SK-N-SH treated with all-trans-retinoic acid at 6 μM for 48 hours (cell line): Measurements from ENCODE around the gene FAM184B.

Experiments used
- ATAC-seq: fragments of 200-7000 bp; cut with Tn5 transposase; 3 replicates; pipeline ENCODE4 v1.9.1; 2020; ENCODE audit warnings: mild to moderate bottlenecking, moderate library complexity
- ARNTL ChIP-seq: fragments of 450-650 bp; formaldehyde crosslinking; IDR thresholded peaks from 2 replicates; pipeline ENCODE4 v1.5.0; 2020; ENCODE audit warnings: low read depth, mild to moderate bottlenecking, moderate library complexity, borderline replicate concordance
- BACH2 ChIP-seq: fragments of 250-450 bp; sonication (Bioruptor Pico); IDR thresholded peaks from 2 replicates; pipeline ENCODE4 v1.9.0; 2021; ENCODE audit warnings: mild to moderate bottlenecking, borderline replicate concordance
- CSDC2 ChIP-seq: fragments of 250-450 bp; sonication (Bioruptor Pico); IDR thresholded peaks from 2 replicates; pipeline ENCODE4 v1.5.0; 2020; ENCODE audit warnings: mild to moderate bottlenecking, moderate library complexity
- ESRRG ChIP-seq: fragments of 250-450 bp; sonication (Bioruptor Pico); IDR thresholded peaks from 2 replicates; pipeline ENCODE4 v1.6.1; 2021; ENCODE audit warnings: mild to moderate bottlenecking
- GLIS3 ChIP-seq: fragments of 250-450 bp; sonication (Bioruptor Pico); IDR thresholded peaks from 2 replicates; pipeline ENCODE4 v1.5.0; 2020; ENCODE audit warnings: mild to moderate bottlenecking, moderate library complexity
- ISL1 ChIP-seq: fragments of 250-450 bp; sonication (Bioruptor Pico); IDR thresholded peaks from 2 replicates; pipeline ENCODE4 v2.1.2; 2022; ENCODE audit warnings: mild to moderate bottlenecking, moderate library complexity
- OSR1 ChIP-seq: fragments of 250-450 bp; sonication (Bioruptor Pico); IDR thresholded peaks from 2 replicates; pipeline ENCODE4 v1.8.0; 2022; ENCODE audit warnings: moderate library complexity, mild to moderate bottlenecking, inconsistent platforms
- PPARA ChIP-seq: fragments of 250-450 bp; sonication (Bioruptor Pico); IDR thresholded peaks from 2 replicates; pipeline ENCODE4 v1.5.0; 2020; ENCODE audit warnings: mild to moderate bottlenecking, borderline replicate concordance
- RARB ChIP-seq: fragments of 250-450 bp; sonication (Bioruptor Pico); IDR thresholded peaks from 2 replicates; pipeline ENCODE4 v1.8.0; 2021; ENCODE audit warnings: mild to moderate bottlenecking, moderate library complexity
- TCF4 ChIP-seq: fragments of 250-450 bp; sonication (Bioruptor Pico); IDR thresholded peaks from 2 replicates; pipeline ENCODE4 v1.8.0; 2021; ENCODE audit warnings: mild to moderate bottlenecking, moderate library complexity, borderline replicate concordance
- TOX ChIP-seq: fragments of 250-450 bp; sonication (Bioruptor Pico); IDR thresholded peaks from 2 replicates; pipeline ENCODE4 v1.8.0; 2021; ENCODE audit warnings: mild to moderate bottlenecking, moderate library complexity, borderline replicate concordance
- ZC3H10 ChIP-seq: fragments of 250-450 bp; sonication (Bioruptor Pico); IDR thresholded peaks from 2 replicates; pipeline ENCODE4 v1.5.1; 2021; ENCODE audit warnings: mild to moderate bottlenecking, moderate library complexity
- ZFP3 ChIP-seq: fragments of 250-450 bp; sonication (Bioruptor Pico); IDR thresholded peaks from 2 replicates; pipeline ENCODE4 v1.5.0; 2020; ENCODE audit warnings: mild to moderate bottlenecking, moderate library complexity
- ZFP30 ChIP-seq: fragments of 450-650 bp; formaldehyde crosslinking; IDR thresholded peaks from 2 replicates; pipeline ENCODE4 v1.5.0; 2022; ENCODE audit warnings: mild to moderate bottlenecking, moderate library complexity
- ZNF565 ChIP-seq: fragments of 450-650 bp; formaldehyde crosslinking; conservative IDR thresholded peaks from 2 replicates; pipeline ENCODE4 v1.5.0; 2020; ENCODE audit warnings: low read depth, mild to moderate bottlenecking, moderate library complexity
- ZNF70 ChIP-seq: fragments of 450-650 bp; formaldehyde crosslinking; IDR thresholded peaks from 2 replicates; pipeline ENCODE4 v1.5.0; 2020; ENCODE audit warnings: mild to moderate bottlenecking, moderate library complexity
- ZNF8 ChIP-seq: fragments of 450-650 bp; formaldehyde crosslinking; IDR thresholded peaks from 2 replicates; pipeline ENCODE4 v1.5.0; 2020; ENCODE audit warnings: mild to moderate bottlenecking, moderate library complexity
- TF ChIP-seq, protein P1 (sequence below): fragments of 250-450 bp; sonication (Bioruptor Pico); IDR thresholded peaks from 2 replicates; pipeline ENCODE4 v1.8.0; 2020; ENCODE audit warnings: mild to moderate bottlenecking, moderate library complexity, borderline replicate concordance
- TF ChIP-seq, protein P2 (sequence below): fragments of 250-450 bp; sonication (Bioruptor Pico); IDR thresholded peaks from 2 replicates; pipeline ENCODE4 v1.5.1; 2020; ENCODE audit warnings: low read depth, mild to moderate bottlenecking, moderate library complexity
- TF ChIP-seq, protein P3 (sequence below): fragments of 250-450 bp; sonication (Bioruptor Pico); IDR thresholded peaks from 2 replicates; pipeline ENCODE4 v1.5.0; 2020; ENCODE audit warnings: mild to moderate bottlenecking, moderate library complexity
- TF ChIP-seq, protein P4 (sequence below): fragments of 250-450 bp; sonication (Bioruptor Pico); IDR thresholded peaks from 2 replicates; pipeline ENCODE4 v1.5.1; 2021; ENCODE audit warnings: mild to moderate bottlenecking, moderate library complexity

The FAM184B gene

DNA sequence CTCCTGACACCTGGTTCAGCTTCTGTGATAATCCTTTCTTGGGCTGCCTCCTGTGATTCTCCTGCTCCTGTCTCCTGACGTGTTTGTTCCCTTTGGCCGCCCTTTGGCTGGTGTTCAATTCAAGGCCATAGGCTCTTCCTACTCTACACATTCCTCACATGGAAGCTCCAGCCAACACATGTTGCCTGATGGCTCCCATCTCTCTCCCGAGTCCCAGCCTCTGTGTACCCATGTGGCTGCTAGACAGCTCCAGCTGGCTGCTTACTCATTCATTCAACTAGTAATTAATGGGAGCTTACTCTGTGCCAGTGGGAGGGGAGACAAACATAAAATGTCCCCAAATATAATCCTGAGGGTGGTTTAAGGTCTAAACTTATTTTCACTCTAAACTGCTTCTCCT is 176.2 kb downstream of the FAM184B start (continued):
- TF ChIP-seq ZNF565 (CRISPR knock-in tag): no peak
- no peak for TF ChIP-seq ZFP30 (CRISPR knock-in tag)
- no peak for TF ChIP-seq ZFP3
- no peak for TF ChIP-seq OSR1 (CRISPR knock-in tag)
- TF ChIP-seq TCF4 (CRISPR knock-in tag): no peak
- no peak for TF ChIP-seq ARNTL (CRISPR knock-in tag)
- no peak for TF ChIP-seq TOX (CRISPR knock-in tag)
- TF ChIP-seq ESRRG (CRISPR knock-in tag): no peak
- TF ChIP-seq ISL1: no peak

DNA sequence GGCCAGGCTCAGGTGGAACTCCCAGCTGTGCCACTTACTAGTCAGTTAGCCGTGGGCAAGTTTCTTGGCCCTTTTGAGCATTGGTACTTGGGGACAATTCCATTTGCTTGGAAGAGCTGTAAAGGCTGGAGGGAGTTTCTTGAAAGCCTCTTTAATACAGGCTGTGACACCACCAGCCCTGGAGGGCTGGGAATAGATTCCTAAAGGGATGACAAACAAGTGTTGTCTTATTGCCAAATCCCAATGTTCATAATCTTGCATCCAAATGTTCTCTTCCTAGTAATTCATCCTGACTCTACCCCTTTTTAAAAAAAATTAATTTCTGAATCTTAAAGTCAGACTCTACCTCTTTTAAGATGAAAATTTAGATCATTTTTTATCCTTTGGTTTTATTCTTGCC is 181.6 kb downstream of the FAM184B start:
- no peak for TF ChIP-seq ARNTL (CRISPR knock-in tag)
- no peak for TF ChIP-seq TCF4 (CRISPR knock-in tag)
- TF ChIP-seq ZC3H10 (CRISPR knock-in tag): no peak
- TF ChIP-seq ZNF565 (CRISPR knock-in tag): no peak
- TF ChIP-seq PPARA: no peak
- no peak for TF ChIP-seq ESRRG (CRISPR knock-in tag)
- TF ChIP-seq CSDC2 (CRISPR knock-in tag): no peak
- no peak for TF ChIP-seq ZNF8 (CRISPR knock-in tag)
- no peak for TF ChIP-seq GLIS3 (CRISPR knock-in tag)
- TF ChIP-seq TOX (CRISPR knock-in tag): no peak
- TF ChIP-seq BACH2 (CRISPR knock-in tag): no peak
- no peak for TF ChIP-seq ZNF70
- TF ChIP-seq ZFP30 (CRISPR knock-in tag): no peak
- TF ChIP-seq, protein P1, sequence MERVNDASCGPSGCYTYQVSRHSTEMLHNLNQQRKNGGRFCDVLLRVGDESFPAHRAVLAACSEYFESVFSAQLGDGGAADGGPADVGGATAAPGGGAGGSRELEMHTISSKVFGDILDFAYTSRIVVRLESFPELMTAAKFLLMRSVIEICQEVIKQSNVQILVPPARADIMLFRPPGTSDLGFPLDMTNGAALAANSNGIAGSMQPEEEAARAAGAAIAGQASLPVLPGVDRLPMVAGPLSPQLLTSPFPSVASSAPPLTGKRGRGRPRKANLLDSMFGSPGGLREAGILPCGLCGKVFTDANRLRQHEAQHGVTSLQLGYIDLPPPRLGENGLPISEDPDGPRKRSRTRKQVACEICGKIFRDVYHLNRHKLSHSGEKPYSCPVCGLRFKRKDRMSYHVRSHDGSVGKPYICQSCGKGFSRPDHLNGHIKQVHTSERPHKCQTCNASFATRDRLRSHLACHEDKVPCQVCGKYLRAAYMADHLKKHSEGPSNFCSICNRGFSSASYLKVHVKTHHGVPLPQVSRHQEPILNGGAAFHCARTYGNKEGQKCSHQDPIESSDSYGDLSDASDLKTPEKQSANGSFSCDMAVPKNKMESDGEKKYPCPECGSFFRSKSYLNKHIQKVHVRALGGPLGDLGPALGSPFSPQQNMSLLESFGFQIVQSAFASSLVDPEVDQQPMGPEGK (CRISPR knock-in tag): no peak
- TF ChIP-seq, protein P2, sequence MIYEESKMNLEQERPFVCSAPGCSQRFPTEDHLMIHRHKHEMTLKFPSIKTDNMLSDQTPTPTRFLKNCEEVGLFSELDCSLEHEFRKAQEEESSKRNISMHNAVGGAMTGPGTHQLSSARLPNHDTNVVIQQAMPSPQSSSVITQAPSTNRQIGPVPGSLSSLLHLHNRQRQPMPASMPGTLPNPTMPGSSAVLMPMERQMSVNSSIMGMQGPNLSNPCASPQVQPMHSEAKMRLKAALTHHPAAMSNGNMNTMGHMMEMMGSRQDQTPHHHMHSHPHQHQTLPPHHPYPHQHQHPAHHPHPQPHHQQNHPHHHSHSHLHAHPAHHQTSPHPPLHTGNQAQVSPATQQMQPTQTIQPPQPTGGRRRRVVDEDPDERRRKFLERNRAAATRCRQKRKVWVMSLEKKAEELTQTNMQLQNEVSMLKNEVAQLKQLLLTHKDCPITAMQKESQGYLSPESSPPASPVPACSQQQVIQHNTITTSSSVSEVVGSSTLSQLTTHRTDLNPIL (CRISPR knock-in tag): no peak
- TF ChIP-seq, protein P3, sequence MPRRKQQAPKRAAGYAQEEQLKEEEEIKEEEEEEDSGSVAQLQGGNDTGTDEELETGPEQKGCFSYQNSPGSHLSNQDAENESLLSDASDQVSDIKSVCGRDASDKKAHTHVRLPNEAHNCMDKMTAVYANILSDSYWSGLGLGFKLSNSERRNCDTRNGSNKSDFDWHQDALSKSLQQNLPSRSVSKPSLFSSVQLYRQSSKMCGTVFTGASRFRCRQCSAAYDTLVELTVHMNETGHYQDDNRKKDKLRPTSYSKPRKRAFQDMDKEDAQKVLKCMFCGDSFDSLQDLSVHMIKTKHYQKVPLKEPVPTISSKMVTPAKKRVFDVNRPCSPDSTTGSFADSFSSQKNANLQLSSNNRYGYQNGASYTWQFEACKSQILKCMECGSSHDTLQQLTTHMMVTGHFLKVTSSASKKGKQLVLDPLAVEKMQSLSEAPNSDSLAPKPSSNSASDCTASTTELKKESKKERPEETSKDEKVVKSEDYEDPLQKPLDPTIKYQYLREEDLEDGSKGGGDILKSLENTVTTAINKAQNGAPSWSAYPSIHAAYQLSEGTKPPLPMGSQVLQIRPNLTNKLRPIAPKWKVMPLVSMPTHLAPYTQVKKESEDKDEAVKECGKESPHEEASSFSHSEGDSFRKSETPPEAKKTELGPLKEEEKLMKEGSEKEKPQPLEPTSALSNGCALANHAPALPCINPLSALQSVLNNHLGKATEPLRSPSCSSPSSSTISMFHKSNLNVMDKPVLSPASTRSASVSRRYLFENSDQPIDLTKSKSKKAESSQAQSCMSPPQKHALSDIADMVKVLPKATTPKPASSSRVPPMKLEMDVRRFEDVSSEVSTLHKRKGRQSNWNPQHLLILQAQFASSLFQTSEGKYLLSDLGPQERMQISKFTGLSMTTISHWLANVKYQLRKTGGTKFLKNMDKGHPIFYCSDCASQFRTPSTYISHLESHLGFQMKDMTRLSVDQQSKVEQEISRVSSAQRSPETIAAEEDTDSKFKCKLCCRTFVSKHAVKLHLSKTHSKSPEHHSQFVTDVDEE (CRISPR knock-in tag): no peak
- TF ChIP-seq RARB: no peak
- TF ChIP-seq ZFP3: no peak
- ATAC-seq: no peak

DNA sequence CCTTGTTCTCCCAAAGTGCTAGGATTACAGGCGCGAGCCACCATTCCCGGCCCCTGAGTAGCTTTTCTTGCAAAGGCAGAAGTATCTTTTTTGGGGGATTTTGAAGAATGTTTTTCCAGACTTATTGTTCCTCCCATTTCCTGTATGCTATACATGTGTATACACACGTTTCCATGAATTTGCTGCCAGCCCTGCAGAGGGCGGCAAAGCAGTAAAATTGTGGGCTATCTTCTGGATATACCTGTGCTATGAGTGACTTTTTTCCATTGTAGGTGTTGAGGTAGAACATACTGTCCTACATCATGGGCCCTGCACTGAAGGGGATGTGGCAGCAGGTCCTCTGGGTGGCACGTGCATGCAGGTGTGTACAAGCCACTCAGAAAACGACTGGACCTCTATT is 183.9 kb downstream of the FAM184B start:
- TF ChIP-seq ARNTL (CRISPR knock-in tag): no peak
- TF ChIP-seq TOX (CRISPR knock-in tag): no peak
- TF ChIP-seq, protein P4, sequence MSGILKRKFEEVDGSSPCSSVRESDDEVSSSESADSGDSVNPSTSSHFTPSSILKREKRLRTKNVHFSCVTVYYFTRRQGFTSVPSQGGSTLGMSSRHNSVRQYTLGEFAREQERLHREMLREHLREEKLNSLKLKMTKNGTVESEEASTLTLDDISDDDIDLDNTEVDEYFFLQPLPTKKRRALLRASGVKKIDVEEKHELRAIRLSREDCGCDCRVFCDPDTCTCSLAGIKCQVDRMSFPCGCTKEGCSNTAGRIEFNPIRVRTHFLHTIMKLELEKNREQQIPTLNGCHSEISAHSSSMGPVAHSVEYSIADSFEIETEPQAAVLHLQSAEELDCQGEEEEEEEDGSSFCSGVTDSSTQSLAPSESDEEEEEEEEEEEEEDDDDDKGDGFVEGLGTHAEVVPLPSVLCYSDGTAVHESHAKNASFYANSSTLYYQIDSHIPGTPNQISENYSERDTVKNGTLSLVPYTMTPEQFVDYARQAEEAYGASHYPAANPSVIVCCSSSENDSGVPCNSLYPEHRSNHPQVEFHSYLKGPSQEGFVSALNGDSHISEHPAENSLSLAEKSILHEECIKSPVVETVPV (CRISPR knock-in tag): no peak
- TF ChIP-seq PPARA: no peak
- TF ChIP-seq ISL1: no peak
- TF ChIP-seq ZNF8 (CRISPR knock-in tag): no peak
- TF ChIP-seq, protein P2 (CRISPR knock-in tag): no peak
- no peak for TF ChIP-seq RARB
- no peak for TF ChIP-seq GLIS3 (CRISPR knock-in tag)
- TF ChIP-seq, protein P1 (CRISPR knock-in tag): no peak
- ATAC-seq: peak; percentile 73
